Activated T-helper 2 cell treated with anti-CD3 and anti-CD28 coated beads, Interferon-gamma antibody, Interleukin-2, Interleukin-4, amounts not matched to agents 10 μg/mL and 5 μg/mL and 100 μg/mL, durations not matched to agents 14 hours and 24 hours and 36 hours (primary cell): Measurements from ENCODE around the gene PKNOX1. TPM values are rescaled to one million over a fixed set of nuclear protein-coding genes. Genes with fewer than 3 reads are reported as not detected.
"Not testable (repeated sequence)": the region's sequence is repeated elsewhere in the genome, so short reads cannot be mapped to it uniquely, and the experiment has no call there.

Experiments used
- DNase-seq: peaks from one replicate; pipeline ENCODE4 v3.0.0; 2021; ENCODE audit warnings: low spot score
- H3K27ac Mint-ChIP-seq: one replicate; pipeline ENCODE4 v1.8.0; 2021; ENCODE audit warnings: mixed read lengths
- H3K27me3 Mint-ChIP-seq: one replicate; pipeline ENCODE4 v1.8.0; 2021; ENCODE audit warnings: low read depth, mixed read lengths
- H3K36me3 Mint-ChIP-seq: one replicate; pipeline ENCODE4 v1.8.0; 2021; ENCODE audit warnings: low read depth, mixed read lengths
- H3K4me1 Mint-ChIP-seq: one replicate; pipeline ENCODE4 v1.8.0; 2021; ENCODE audit warnings: low read depth, mixed read lengths
- H3K4me3 Mint-ChIP-seq: one replicate; pipeline ENCODE4 v1.8.0; 2021; ENCODE audit warnings: low read depth, mild to moderate bottlenecking, moderate library complexity, mixed read lengths
- H3K9me3 Mint-ChIP-seq: one replicate; pipeline ENCODE4 v1.8.0; 2021; ENCODE audit warnings: mixed read lengths
- intact Hi-C: fragments of 100-400 bp; cut with micrococcal nuclease; formaldehyde crosslinking; loops from one replicate; pipeline ENCODE4 v1.15.1; 2023
- total RNA-seq: library from RNA; stranded (reverse); gene quantifications from 2 replicates; pipeline ENCODE4 v1.2.3, GENCODE V29; 2022

PKNOX1 gene
- total RNA-seq, 1 donor from 2014 or later = 25.6 TPM

GRCh38 chr21:43000041-43000440 lies 25.7 kb downstream of the PKNOX1 start:
- H3K4me3 Mint-ChIP-seq, intact Hi-C loops, DNase-seq, H3K4me1 Mint-ChIP-seq, H3K27ac Mint-ChIP-seq, H3K27me3 Mint-ChIP-seq: not testable (repeated sequence)
- Mint-ChIP-seq H3K9me3 (peaks cover 21% of the 10 kb centered on the region), H3K36me3 (peaks cover 38% of the 10 kb centered on the region)

- no peak for DNase-seq
- Mint-ChIP-seq H3K4me1 (peaks cover 2% of the 10 kb centered on the region), H3K27me3 (no peaks in the 10 kb centered on the region), H3K9me3 (peaks cover 21% of the 10 kb centered on the region), H3K36me3 (peaks cover 45% of the 10 kb centered on the region), H3K4me3 (no peak overlapping the region), H3K27ac (no peak overlapping the region)
- intact Hi-C loops = no loop called here
Observed at GRCh38 chr21:43001316-43001715, 27.0 kb downstream of the PKNOX1 start.

- Mint-ChIP-seq H3K4me1 (no peaks in the 10 kb centered on the region), H3K4me3 (no peak overlapping the region), H3K9me3 (peaks cover 4% of the 10 kb centered on the region), H3K27ac (no peak overlapping the region), H3K36me3 (peaks cover 39% of the 10 kb centered on the region), H3K27me3 (no peaks in the 10 kb centered on the region)
- intact Hi-C loops = no loop called here
- no peak for DNase-seq
Observed at GRCh38 chr21:43004926-43005325, 30.6 kb downstream of the PKNOX1 start.

GRCh38 chr21:43005635-43006034 lies 31.3 kb downstream of the PKNOX1 start:
- H3K36me3 Mint-ChIP-seq = peaks cover 39% of the 10 kb centered on the region

GRCh38 chr21:43006051-43006873 lies 31.9 kb downstream of the PKNOX1 start:
- DNase-seq, H3K27me3 Mint-ChIP-seq, H3K4me1 Mint-ChIP-seq, H3K27ac Mint-ChIP-seq, H3K9me3 Mint-ChIP-seq, intact Hi-C loops, H3K4me3 Mint-ChIP-seq: not testable (repeated sequence)
- peaks cover 42% of the 10 kb centered on the region for H3K36me3 Mint-ChIP-seq

More at GRCh38 chr21:43005635-43006034, 31.3 kb downstream of the PKNOX1 start:
- Mint-ChIP-seq H3K27me3 (no peaks in the 10 kb centered on the region), H3K9me3 (no peaks in the 10 kb centered on the region), H3K4me3 (no peak overlapping the region), H3K4me1 (no peaks in the 10 kb centered on the region), H3K27ac (no peak overlapping the region)
- DNase-seq = no peak
- intact Hi-C loops = no loop called here

- peaks cover 47% of the 10 kb centered on the region for H3K36me3 Mint-ChIP-seq
Observed at GRCh38 chr21:43006874-43007208, 32.5 kb downstream of the PKNOX1 start.

GRCh38 chr21:43012596-43012995 lies 38.2 kb downstream of the PKNOX1 start:
- no peak overlapping the region for H3K4me3 Mint-ChIP-seq
- peaks cover 7% of the 10 kb centered on the region for H3K4me1 Mint-ChIP-seq
- DNase-seq = no peak
- H3K27me3 Mint-ChIP-seq = no peaks in the 10 kb centered on the region
- intact Hi-C loops = no loop called here
- peaks cover 60% of the 10 kb centered on the region for H3K36me3 Mint-ChIP-seq
- H3K9me3 Mint-ChIP-seq = no peaks in the 10 kb centered on the region
- H3K27ac Mint-ChIP-seq = no peak overlapping the region

More at GRCh38 chr21:43006874-43007208, 32.5 kb downstream of the PKNOX1 start:
- no peak for DNase-seq
- Mint-ChIP-seq H3K4me1 (no peaks in the 10 kb centered on the region), H3K27ac (no peak overlapping the region), H3K9me3 (no peaks in the 10 kb centered on the region), H3K27me3 (no peaks in the 10 kb centered on the region), H3K4me3 (no peak overlapping the region)
- intact Hi-C loops = no loop called here

- Mint-ChIP-seq H3K4me1 (peaks cover 7% of the 10 kb centered on the region), H3K27me3 (no peaks in the 10 kb centered on the region), H3K36me3 (peaks cover 41% of the 10 kb centered on the region), H3K9me3 (no peaks in the 10 kb centered on the region), H3K4me3 (no peak overlapping the region), H3K27ac (no peak overlapping the region)
- DNase-seq = no peak
- intact Hi-C loops = no loop called here
Observed at GRCh38 chr21:43015906-43016540, 41.7 kb downstream of the PKNOX1 start.

- Mint-ChIP-seq H3K27ac (no peak overlapping the region), H3K9me3 (no peaks in the 10 kb centered on the region), H3K4me1 (peaks cover 7% of the 10 kb centered on the region), H3K4me3 (no peak overlapping the region), H3K36me3 (peaks cover 41% of the 10 kb centered on the region), H3K27me3 (no peaks in the 10 kb centered on the region)
- intact Hi-C loops = no loop called here
- DNase-seq = no peak
Observed at GRCh38 chr21:43016728-43017127, 42.4 kb downstream of the PKNOX1 start.

- Mint-ChIP-seq H3K27me3 (no peaks in the 10 kb centered on the region), H3K36me3 (peaks cover 27% of the 10 kb centered on the region), H3K27ac (no peak overlapping the region), H3K4me3 (no peak overlapping the region), H3K4me1 (peaks cover 7% of the 10 kb centered on the region), H3K9me3 (no peaks in the 10 kb centered on the region)
- DNase-seq = no peak
- intact Hi-C loops = no loop called here
Observed at GRCh38 chr21:43018519-43018918, 44.2 kb downstream of the PKNOX1 start.

- H3K4me1 Mint-ChIP-seq = peaks cover 7% of the 10 kb centered on the region
- intact Hi-C loops = no loop called here
- peaks cover 27% of the 10 kb centered on the region for H3K36me3 Mint-ChIP-seq
- H3K4me3 Mint-ChIP-seq = no peak overlapping the region
- H3K27me3 Mint-ChIP-seq = no peaks in the 10 kb centered on the region
- H3K9me3 Mint-ChIP-seq = no peaks in the 10 kb centered on the region
- H3K27ac Mint-ChIP-seq = no peak overlapping the region
- DNase-seq = no peak
Observed at GRCh38 chr21:43020177-43020576, 45.8 kb downstream of the PKNOX1 start.

- DNase-seq = no peak
- Mint-ChIP-seq H3K27ac (no peak overlapping the region), H3K4me1 (peaks cover 2% of the 10 kb centered on the region), H3K36me3 (peaks cover 27% of the 10 kb centered on the region), H3K4me3 (no peak overlapping the region), H3K27me3 (no peaks in the 10 kb centered on the region), H3K9me3 (no peaks in the 10 kb centered on the region)
- intact Hi-C loops = no loop called here
Observed at GRCh38 chr21:43020771-43021170, 46.4 kb downstream of the PKNOX1 start.

GRCh38 chr21:43021191-43021590 lies 46.8 kb downstream of the PKNOX1 start:
- intact Hi-C loops = no loop called here
- Mint-ChIP-seq H3K4me3 (no peak overlapping the region), H3K4me1 (no peaks in the 10 kb centered on the region), H3K9me3 (no peaks in the 10 kb centered on the region), H3K27ac (no peak overlapping the region), H3K27me3 (no peaks in the 10 kb centered on the region), H3K36me3 (peaks cover 22% of the 10 kb centered on the region)
- no peak for DNase-seq
